CD4-positive, alpha-beta T cell treated with Interleukin-15 for 4 hours (primary cell): ENCODE measurements around the gene FLII.

Experiments used
- DNase-seq: peaks from one replicate; pipeline ENCODE4 v3.0.0-alpha.2; 2020; ENCODE audit warnings: low spot score

The FLII gene

DNA sequence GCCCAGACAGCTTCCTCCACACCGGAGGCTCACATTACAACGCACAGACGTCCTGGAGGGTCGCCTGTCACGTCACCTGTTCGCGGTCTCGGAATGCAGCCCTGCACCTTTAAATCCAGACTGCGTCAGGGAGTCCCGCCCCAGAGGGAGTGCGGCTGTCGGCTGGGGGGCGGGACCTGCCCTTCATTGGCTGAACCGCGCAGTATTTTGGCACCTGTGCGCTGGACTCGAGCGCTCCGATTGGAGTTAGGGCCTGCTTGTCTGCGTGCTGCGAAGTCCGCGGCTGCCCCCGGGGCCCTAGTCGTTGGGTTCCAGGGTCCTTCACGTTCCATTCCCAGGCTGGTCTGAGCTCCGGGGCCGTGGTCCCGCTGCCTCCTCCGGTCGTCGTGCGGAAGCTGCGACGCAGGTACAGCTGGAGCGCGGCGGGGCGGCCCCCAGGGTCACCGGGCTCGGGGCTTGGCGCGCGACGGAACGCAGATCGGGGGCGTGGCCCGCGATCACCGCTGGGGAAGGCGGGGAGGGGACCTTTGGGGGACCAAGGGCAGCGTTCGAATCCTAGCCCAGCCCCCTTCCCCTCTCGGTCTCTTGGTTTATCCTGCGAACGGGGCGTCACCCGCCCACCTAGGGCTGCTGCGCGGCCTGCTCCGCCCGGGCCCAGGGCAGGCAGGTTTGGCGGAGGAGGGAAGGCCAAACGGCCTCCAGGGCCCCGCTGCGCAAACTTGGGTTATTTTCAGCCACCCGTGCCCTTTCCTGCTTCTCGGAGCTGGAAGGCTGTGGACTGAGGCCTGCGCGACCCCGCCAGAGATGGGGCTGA, 2.0 kb upstream of the FLII start, which contains the start of gene MIEF2:
Gene MIEF2, plus strand, starts transcription at position 331 of the 814 bp plus-strand sequence. CDS start 2,059 bp downstream, outside the sequence.
- peak; percentile 93 for DNase-seq

DNA sequence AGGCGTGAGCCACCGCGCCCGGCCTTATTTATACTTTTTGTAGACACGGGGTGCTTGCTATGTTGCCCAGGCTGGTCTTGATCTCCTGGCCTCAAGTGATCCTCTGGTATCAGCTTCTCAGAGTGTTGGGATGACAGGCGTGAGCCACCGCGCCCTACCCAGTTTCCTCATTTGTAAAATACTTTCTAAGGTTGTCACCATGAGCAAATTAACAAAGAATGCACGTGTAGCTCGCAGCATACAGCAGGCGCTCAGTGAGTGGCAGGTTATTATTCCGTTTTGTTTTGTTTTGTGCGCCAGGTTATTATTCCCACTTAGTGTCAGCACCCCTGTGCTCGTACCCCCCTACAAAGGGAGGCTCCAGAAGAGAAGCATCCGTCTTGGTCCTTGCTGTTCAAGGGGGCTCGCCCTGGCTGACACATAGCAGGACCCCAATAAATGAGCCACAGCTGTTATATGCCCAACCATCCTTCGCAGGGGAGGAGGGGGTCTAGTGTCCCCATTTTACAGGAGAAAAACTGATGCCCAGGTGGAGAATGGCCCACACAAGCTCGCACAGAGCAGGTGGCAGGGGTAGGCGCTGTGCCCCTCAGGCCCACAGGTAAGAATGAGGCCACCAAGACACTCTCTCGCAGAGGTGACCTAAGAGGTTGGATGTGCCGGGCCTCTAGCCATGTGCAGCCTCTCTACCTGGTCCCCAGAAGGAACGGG, 1.2 kb upstream of the FLII start:
- no peak for DNase-seq

DNA sequence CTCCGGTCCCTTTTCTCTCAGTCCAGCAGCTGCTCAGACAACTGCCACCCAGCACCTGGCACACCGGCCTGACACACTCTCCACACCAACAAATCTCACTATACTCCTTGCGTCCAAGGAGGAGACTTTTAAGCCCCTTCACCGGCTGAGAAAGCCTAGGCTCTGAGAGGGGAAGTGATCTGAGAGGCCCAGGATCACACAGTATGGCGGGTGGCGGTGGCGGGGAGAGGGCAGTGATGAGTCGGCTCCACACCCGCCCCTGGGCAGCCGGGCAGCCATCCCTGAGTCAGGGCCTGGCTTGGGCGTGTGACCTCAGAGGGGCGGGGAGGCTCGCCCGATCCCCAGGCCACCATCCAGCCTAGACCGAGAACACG, 569 bp downstream of the FLII start:
- peak; percentile 47 for DNase-seq

DNA sequence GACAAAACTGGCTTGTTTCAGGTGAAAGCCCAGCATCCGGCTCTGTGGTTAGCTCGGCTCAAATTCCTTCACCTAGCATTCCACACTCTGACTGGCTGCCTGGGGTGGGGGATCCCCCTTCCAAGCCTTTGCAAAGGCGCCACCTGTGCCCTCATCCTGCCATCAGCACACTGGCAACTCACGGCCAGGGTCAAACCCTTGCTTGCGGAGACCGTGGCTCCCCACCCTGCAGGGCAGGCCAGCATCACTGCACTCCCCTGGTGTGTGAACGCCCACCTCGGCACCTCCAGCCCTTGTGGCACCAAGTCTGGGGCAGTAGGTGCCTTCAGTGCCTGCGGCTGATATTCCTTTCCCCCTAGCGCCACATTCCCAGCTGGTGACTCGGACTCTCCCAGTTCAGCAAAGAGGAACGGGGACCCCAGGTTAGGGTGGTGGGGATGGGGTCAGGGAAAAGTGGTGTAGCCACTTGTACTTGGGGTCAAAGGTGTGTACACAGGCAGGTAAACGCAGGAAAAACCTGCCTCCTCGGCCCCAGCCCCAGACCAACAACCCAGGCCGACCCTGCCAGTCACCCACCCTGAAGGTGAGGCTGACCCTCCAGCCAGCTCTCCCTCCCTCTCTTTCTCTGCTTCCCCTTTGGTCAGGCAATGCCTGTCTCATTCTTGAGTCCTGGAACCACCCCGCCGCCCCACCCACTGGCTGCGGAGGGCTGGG, 1.1 kb downstream of the FLII start:
- peak; percentile 18 for DNase-seq

DNA sequence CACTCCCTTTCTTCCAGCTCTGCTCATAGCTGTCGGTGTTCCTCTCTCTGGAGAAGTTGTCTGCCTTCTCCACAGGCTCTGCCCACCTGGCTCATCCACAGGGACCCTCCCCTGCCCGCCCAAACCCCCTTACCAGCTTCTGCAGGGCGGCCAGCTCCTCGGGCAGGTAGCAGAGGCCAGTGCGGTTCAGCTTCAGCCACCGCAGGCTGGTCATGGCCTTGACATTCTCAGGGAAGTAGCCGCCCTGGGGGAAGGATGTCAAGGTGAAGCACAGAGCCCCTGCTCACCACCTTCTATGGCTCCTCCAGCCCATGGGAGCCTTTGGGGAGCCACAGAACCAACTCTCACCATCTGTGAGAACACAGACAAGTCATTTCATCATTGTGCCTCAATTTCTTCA, 1.8 kb downstream of the FLII start:
- no peak for DNase-seq

DNA sequence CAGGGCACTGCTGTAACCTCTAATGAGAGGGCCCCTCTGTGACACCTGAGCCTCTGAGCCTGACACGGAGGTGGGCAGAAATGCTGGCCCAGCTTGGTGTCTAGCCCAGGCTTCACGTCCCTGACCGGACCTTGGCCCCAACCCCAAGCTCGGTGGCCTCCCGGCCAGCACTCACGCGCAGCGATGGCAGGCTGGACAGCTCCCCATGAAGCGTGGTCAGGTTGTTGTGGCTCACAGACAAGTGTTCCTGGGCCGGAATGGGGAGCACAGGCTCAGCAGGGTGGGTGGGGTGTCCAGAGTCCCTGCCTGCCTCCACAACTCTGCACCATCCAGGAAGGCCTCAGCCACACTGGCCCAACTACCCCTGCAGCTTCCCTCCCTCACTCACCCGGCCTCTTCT, 2.2 kb downstream of the FLII start:
- no peak for DNase-seq

DNA sequence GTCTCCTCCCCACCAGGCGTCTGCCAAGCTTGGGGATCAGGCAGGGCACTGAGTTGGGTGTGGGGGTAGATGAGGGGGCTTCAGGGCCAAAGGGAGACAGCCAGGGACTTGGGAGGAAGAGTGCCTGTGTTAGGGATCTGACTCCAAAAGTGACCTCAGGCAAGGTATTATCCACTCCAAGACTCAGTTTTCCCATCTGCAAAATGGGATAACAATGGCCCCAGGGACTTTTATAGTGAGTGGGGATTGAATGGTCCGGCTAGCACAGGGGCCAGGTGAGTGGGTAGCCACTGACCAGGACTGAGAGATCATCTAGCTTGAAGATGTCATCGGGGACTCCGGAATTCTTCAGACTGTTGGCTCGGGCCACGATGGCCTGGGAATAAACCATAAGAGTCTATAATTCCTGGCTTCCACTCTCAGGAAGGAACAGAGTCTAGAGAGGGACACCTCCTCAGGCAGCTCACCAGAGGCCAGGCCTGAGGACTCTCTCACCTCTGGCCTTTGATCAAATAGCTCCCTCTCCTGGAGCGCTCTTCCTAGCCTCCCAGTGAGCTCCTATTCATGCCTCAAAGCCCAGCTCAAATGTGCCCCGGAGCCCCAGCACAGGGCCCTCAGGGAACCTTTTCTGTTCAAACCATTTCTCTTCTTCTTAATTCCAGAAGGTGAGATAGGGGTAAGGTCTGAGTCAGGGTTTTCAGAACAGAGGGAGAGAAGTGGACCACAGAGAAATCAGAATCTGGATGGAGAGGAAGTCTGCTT, 3.5 kb downstream of the FLII start:
- DNase-seq, result no peak

DNA sequence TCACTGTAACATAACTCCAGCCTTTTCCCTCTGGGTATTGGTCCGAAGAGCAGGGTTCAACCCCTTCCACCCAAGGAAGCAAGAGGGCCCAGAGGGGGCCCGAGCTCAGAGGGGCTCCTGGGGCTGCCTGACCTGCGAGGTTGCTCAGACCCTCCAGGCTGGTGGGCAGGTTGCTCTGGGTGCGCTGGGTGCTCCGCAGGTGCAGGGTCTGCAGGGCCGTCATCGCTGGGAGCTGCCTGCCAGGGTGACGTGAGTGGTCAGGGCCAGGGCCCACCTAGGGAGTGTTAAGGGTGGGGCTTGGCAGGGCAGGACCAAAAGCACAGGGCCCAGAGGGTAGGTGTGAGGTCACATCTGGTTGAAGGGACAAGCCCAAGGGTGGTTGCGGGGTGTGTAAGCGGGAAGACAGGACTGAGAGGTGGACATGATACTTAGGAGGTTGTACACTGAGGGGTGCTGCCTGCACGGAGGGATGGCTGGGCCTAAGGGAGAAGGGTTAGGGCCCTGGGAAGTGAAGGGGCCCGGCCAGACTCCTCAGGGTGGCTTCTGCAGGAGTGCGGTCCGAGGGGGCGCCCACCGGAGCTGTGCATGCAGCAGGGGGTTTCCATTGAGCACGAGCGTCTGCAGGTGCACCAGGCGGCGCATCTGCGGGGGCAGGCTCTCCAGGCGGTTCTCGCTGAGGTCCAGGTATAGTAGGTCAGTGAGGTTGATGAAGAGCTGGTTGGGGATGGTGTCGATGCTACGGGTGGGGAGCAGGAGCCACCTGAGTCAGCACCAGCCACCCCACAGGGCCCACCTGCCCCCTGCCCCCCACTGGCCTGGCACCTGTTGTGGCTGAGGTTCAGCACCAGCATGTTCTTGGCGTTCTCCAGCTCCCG, 4.4 kb downstream of the FLII start:
- DNase-seq, result no peak

DNA sequence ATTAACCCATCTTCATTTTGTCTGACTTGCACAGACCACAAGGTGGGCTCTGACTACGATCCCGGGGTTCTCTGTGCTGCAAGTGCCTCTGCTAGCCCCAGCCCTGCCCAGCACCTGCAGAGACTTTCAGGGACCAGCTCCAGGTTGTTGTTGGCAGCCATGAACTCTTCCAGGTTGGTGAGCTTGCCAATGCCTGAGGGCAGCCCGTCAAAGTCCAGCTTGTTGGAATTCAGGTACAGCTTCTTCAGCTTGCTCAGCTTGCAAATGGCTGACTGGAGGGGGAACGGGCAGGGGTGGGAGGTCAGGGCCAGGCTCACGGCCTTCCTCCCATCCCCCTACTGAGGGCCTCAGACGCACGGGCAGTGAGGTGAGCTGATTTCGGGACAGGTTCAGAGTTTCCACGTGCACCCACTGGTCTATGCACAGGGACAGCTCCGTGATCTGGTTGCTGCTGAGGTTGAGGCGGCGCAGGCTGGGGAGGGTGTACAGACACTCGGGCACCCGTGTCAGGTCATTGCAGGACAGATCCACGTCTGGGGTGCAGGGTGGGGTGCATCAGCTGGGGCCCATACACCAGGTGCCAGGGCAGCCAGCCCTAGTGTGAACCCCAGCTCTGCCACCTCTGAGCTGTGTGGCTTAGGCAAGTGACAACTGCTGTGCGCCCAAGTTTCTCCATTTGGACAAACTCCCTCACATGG, 5.2 kb downstream of the FLII start:
- no peak for DNase-seq

DNA sequence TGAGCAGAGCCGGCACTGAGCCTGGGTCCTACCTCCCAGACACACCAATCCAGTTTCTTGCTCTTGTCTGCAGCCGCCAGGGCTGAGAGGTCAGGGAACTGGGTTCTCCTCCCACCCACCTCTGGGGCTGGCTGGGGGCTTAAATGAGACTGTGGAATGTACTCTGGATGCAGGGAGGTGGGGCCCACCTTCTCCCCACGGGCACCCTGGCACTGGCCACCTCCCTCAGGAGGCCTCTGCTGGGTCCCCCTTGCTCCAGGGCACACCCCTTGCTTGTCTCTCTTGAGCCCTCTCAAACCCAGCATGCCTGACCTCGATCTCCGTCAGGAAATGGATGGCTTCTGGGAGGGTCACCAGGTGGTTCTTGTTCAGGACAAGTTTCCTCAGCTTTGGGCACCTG, 6.4 kb downstream of the FLII start:
- no peak for DNase-seq

DNA sequence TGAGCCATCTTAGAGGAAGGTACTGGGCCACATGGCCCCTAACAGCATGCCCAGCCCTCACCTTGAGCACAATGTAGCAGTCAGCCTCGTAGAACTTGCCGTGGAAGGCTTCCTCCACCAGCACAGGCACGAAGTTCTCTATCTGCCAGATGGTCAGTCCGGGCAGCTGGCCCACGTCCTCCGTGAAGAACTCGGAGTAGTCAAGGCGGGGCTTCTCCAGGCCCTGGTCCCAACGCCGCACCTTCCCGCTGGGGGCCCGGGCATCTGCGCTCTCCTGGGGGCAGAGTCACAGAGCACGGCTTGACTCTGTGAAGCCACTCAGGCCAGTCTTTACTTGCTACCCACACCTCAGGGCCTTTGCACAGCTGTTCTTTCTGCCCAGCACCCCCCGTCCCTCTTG, 7.3 kb downstream of the FLII start:
- DNase-seq, result no peak

DNA sequence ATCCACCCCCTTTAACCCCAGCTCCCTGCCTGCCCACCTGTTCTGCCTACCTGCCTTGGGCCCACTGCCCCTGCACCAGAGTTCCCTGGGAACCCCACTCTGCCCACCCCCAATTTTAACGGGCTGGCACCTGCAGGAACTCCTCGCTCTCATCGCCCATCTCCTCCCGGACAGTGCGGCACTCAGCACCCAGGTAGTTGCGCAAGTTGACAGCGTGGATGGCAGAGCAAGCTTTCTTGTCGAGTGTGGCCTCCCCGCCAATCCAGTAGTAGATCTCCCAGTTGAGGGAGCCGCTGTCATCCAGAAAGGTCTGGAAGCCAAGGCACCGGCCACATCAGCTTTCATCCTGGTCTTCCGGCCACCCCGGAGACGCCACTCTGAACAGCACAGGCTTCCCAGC, 7.8 kb downstream of the FLII start:
- DNase-seq, result no peak

DNA sequence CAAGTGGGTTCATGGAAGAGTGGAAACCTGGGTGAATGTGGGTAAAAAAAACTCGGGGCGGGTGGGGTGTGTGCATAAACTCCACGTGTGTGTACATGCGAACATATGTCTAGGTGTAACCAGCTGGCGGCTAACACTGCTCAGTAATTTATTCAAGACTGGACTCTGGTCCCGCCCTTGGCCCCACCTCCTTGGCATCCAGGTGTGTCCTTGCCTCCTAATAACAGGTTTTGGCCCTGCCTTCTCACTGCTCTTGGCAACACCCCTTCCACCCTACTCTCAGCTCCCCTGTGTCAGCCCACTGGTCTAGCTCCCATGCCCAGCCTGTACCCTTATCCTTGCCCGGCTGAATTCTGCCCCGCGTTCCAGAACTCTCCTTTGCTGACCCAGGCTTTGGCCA, 8.3 kb downstream of the FLII start:
- DNase-seq, result no peak

DNA sequence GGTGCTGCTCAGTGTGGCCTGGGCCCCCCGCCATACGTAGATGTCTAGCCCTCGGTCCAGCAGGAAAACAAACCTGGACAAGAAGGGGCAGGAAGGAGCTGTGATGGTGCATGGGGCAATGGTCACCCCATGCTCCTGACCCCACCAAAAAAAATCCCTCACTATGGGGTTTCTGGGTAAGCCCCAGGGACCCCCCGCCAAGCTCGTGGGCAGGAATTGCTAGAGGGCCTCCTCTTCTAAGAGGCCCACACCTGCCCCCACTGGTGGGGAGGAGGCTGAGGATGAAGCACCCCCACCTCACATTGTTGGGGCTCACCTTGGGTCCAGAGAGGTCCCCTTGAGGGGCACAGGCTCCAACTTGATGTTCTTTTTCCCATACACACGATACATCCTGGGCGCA, 9.7 kb downstream of the FLII start:
- DNase-seq, result no peak

DNA sequence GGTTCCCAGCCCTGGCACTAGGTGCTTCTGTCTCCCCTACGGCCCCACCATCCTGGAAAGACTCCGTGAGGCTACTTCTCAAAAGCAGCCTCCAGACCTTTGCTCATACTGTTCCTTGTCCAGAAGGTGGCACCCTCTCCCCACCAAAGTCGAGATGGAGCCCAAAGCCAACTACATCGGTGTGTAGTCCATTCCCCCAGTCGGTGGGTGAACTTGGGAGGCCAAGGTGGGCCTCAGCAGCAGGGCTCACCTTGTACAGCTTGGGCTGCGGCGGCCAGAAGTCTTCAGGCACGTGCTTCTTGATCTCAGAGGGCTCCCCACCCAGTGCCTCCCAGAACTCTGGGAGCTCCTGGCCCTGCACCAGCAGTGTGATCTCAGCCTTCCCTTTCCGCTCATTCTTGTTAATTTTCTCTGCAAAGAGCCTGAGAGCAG, 10.2 kb downstream of the FLII start:
- peak; percentile 67 for DNase-seq

DNA sequence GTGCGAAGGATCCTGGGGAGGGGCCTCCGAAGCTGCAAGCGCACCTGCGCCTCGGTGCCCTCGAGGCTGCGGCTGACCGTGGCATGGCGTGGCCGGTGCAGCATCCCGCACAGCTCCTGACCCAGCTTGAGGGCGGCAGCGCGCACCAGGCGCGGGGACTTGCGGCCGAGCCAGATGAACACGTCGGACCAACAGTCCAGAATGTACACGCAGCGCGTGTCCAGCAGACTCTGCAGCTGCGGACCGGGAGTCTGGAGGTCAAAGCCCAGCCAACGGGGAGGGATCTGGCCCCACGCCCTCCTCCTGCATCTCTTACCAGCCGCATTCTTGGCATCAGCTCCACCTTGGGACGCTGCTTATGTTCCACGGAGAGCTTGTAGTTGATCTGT, 10.9 kb downstream of the FLII start:
- no peak for DNase-seq

DNA sequence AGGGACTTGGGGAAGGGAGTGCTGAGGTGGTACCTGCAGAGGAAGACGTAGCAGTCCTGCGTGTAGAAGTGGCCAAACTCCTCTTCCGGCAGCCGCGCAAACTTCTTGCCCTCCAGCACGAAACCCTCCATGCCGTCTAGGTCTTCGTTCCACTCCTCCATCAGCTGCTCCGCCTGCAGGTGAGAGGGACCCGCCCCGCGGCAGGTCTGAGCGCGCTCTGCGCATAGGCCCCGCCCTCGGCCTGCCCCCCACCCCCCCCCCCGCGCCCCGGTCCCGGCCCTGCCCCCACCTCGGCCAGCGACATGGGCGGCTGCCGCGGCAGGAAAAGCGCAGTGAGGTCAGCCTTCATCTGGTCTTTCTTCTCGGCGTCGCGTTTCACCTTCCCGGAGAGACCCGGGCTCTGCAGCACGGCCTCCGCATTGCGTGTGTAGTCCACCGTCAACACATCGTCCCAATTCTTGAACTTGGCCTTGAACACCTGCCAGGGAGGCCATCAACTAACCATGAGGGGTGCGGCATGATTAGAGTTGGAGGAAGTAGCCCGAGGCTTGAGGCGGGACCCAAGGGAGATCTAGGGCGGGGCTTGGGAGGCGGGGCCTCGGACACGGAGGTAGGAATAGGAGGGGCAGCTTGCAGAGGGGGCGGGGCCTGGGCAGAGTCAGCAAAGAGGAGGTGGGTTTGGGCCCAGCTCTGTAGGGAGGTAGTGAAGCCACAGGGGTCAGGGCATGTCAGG, 11.5 kb downstream of the FLII start:
- no peak for DNase-seq

DNA sequence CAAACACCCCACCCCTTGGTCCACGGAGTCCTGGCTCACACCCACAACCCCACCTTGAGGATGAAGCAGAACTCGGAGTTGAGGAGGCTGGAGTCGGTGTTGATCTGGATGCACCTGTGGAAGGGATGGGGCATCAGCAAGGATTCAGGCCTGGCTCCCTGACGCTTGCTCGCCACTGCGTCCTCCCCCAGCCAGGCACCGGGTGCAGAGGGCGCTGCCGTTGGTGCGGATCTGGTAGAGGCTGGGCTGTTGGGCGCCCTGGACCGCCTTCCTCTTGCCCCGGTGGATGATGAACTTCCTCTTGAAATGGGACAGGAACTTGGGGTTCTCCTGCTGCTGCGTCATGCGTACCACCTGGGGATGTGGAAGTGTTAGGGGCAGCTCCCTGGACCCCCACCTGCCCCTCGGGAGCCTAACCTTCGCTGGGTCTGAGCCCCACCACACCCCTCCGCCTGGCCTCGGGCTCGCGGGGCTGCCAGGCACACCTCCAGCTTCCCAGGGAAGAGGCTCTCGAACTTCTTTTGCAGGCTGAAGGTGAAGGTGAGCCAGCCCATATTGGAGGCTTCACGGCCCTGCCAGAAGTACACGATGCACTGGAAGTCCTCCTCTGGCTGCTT, 12.3 kb downstream of the FLII start:
- no peak for DNase-seq

DNA sequence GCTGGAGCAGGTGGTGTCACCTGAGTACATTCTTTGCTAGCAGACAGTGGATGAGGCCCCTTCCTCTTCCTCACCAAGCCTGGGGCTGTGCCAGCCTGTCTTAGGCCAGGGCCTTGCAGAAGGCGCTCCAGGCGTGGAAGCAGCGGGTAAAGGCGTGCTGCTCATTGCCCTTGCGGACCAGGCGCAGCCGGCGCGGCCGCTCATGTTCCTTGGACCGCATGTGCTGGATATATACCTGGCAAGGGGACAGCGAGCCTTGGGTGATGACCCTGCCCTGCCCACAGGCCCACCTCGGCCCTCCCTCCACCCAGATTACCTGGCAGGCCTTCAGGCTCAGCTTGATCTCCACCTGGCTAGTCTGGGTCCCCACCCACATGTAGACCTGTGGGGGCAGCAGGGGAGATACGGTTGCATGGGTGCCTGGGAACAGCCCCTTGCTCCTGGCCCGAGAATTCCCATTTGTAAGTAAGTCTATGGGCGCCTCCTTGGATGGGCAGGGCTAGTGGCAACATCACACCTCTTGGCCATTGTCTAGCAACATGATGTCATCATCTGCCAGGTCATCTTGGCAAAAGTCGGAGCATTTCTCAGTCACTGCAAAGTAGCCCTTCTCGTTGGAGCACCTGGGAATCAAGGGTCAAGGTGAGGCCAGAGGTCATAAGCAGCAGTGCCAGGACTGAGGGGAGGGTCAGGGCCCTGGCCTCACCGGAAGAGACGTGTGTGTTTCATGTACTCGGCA, 13.3 kb downstream of the FLII start:
- DNase-seq, result no peak
